Measurements from ENCODE around the gene UBE2D2. TPM values are rescaled to one million over a fixed set of nuclear protein-coding genes. Genes with fewer than 3 reads are reported as not detected.
A peak's percentile ranks its signal among the peaks of the same experiment; 100 is the strongest.

Gene UBE2D2
- total and polyA plus RNA-seq, 2 of the 13 experiments (the other 11 are each of a cell fraction or from before 2014, with no cell fraction given), result 79.1 to 109 TPM

DNA sequence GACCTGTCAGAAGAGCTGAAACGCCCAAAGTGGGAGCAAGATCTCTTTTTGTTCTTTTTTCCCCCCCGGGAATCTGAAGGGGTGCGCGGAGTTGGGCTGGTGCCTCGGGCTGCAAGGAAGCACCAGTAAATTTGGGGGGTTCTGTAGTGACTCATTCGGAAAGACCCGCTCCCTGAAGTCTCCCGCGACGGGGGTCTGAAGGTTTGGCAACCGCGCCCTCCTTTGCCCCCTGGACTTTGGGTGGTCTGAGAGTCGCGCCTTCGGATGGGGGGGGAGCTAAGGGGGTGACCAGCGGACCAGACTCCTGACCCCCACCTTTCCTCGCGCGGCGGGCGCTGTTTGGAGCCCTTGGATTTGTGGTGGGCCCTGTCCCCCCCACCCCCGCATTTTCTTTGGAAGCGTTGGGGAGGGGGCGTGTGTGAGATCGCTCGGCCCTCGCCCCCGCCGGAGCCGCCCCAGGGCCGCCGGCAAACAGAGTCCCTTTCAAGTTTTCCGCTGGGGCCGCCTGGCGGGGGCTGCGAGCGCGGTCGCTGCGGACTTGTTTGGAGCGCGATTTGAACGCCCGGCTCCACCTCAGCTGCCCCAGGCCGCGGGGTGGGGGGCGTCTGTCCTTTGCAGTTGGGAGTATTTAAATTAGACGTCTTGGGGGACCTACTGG is 89.0 kb downstream of the UBE2D2 start:
- peak overlapping the region; percentile 90 for H3K4me2 ChIP-seq (ENCODE audit: low read depth, low read length)
- intact Hi-C loops (cut with micrococcal nuclease; ENCODE audit: unreplicated experiment), result loop anchor here (5.0 kb wide), 1 partner anchor 97 kb away; no protein-coding TSS in a partner anchor
- WGBS (ENCODE audit: low lambda C conversion rate), result 2% methylated on average over 8 of the region's 48 CpGs
- peaks cover 0 to 1% of the 10 kb centered on the region in 2 experiments; a peak in 2 of 5 replicates for H3K36me3 ChIP-seq (replicated peaks in 1 of 2; ENCODE audit: control insufficient read depth in 1 of 2, insufficient read depth in 2 of 2, low read length in 2 of 2)
- in situ Hi-C loops (cut with HindIII; ENCODE audit: extremely low pct_ligation_motif_present, low pct_unique_long_range_greater_than_20kb), result no loop called here
- no TSS peak for BruUV-seq (replicated peaks)
- FAIRE-seq, result no peak
- H2AFZ ChIP-seq (ENCODE audit: low read length), result no peak overlapping the region
- H3K9me3 ChIP-seq (ENCODE audit: low read length), result no peaks in the 10 kb centered on the region
- DNase-seq (ENCODE audit: low spot score), result no peak
- H3K79me2 ChIP-seq (ENCODE audit: insufficient read depth, low read length), result peaks cover 61% of the 10 kb centered on the region
- no peaks in the 10 kb centered on the region; a peak in 1 of 5 replicates for H3K27me3 ChIP-seq (ENCODE audit: control insufficient read depth in 1 of 2, insufficient read depth in 2 of 2, low read length in 2 of 2)
- H4K20me1 ChIP-seq (ENCODE audit: insufficient read depth, low read length), result peaks cover 42% of the 10 kb centered on the region
- ChIA-PET CTCF (ENCODE audit: low intra/inter-chr PET ratio, low total read pairs) (interaction anchor here (2.6 kb wide), 1 partner anchor 14 kb away, joined by 10 read pairs; no protein-coding TSS in a partner anchor), POLR2A (interaction anchor here (0.9 to 4.1 kb wide), 5 partner anchors 10 to 83 kb away, joined by 3 to 34 read pairs (median 16); no protein-coding TSS in a partner anchor)
- peak overlapping the region; percentile 76 for H3K27ac ChIP-seq (ENCODE audit: extremely low read length, insufficient read depth, low read length)
- H3K4me1 ChIP-seq (ENCODE audit: insufficient read depth, low read length), result peaks cover 67% of the 10 kb centered on the region
- peak overlapping the region; percentile 74 to 95 (median 91) for H3K4me3 ChIP-seq (replicated peaks in 1 of 3; ENCODE audit: insufficient read depth in 1 of 3, low read depth in 2 of 3, low read length in 3 of 3)
- H3K9ac ChIP-seq (ENCODE audit: insufficient read depth, low read depth, low read length), result peak overlapping the region; percentile 79
- peak; percentile 8; the same call in 1 of the 3 replicates for ATAC-seq
- no peak for TF ChIP-seq ONECUT2 (CRISPR knock-in tag; IDR thresholded peaks at IDR 0.05)
- TF ChIP-seq MAZ (IDR thresholded peaks at IDR 0.05; ENCODE audit: borderline replicate concordance, low read depth, low read length), result peak; percentile 47; the same call in 1 of the 2 replicates
- TF ChIP-seq MAZ (CRISPR knock-in tag; IDR thresholded peaks at IDR 0.05; ENCODE audit: low read depth), result no peak; the same call in 1 of the 2 replicates
- TF ChIP-seq KLF16 (CRISPR knock-in tag; IDR thresholded peaks at IDR 0.05), result 0 out of 4 replicates have a peak, but pooled peaks of 1 of the 2 experiments have one; percentile 52
- TF ChIP-seq RNF2 (conservative IDR thresholded peaks at IDR 0.05; ENCODE audit: low read depth), result no peak
- no peak for TF ChIP-seq ZNF207 (IDR thresholded peaks at IDR 0.05; ENCODE audit: borderline replicate concordance)
- TF ChIP-seq ZNF501 (CRISPR knock-in tag; IDR thresholded peaks at IDR 0.05), result no peak
- TF ChIP-seq, protein P1, sequence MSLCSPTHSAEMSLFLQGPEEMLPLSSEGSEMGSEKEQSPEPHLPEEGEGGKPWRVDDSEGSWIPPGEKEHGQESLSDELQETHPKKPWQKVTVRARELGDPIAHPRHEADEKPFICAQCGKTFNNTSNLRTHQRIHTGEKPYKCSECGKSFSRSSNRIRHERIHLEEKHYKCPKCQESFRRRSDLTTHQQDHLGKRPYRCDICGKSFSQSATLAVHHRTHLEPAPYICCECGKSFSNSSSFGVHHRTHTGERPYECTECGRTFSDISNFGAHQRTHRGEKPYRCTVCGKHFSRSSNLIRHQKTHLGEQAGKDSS (CRISPR knock-in tag; IDR thresholded peaks at IDR 0.05; ENCODE audit: borderline replicate concordance, low read depth), result no peak
- no peak for TF ChIP-seq NBN (conservative IDR thresholded peaks at IDR 0.05)
- 0 out of 2 replicates have a peak, but pooled peaks have one; percentile 28 for TF ChIP-seq SAFB2 (CRISPR knock-in tag; IDR thresholded peaks at IDR 0.05; ENCODE audit: borderline replicate concordance, low read depth)
- TF ChIP-seq ZSCAN25 (CRISPR knock-in tag; IDR thresholded peaks at IDR 0.05), result no peak
- TF ChIP-seq ZNF224 (CRISPR knock-in tag; IDR thresholded peaks at IDR 0.05), result peak; percentile 51; the same call in 1 of the 2 replicates
- TF ChIP-seq ZNF225 (CRISPR knock-in tag; IDR thresholded peaks at IDR 0.05), result no peak
- no peak for TF ChIP-seq ZNF772 (CRISPR knock-in tag; IDR thresholded peaks at IDR 0.05)
- TF ChIP-seq, protein P2, sequence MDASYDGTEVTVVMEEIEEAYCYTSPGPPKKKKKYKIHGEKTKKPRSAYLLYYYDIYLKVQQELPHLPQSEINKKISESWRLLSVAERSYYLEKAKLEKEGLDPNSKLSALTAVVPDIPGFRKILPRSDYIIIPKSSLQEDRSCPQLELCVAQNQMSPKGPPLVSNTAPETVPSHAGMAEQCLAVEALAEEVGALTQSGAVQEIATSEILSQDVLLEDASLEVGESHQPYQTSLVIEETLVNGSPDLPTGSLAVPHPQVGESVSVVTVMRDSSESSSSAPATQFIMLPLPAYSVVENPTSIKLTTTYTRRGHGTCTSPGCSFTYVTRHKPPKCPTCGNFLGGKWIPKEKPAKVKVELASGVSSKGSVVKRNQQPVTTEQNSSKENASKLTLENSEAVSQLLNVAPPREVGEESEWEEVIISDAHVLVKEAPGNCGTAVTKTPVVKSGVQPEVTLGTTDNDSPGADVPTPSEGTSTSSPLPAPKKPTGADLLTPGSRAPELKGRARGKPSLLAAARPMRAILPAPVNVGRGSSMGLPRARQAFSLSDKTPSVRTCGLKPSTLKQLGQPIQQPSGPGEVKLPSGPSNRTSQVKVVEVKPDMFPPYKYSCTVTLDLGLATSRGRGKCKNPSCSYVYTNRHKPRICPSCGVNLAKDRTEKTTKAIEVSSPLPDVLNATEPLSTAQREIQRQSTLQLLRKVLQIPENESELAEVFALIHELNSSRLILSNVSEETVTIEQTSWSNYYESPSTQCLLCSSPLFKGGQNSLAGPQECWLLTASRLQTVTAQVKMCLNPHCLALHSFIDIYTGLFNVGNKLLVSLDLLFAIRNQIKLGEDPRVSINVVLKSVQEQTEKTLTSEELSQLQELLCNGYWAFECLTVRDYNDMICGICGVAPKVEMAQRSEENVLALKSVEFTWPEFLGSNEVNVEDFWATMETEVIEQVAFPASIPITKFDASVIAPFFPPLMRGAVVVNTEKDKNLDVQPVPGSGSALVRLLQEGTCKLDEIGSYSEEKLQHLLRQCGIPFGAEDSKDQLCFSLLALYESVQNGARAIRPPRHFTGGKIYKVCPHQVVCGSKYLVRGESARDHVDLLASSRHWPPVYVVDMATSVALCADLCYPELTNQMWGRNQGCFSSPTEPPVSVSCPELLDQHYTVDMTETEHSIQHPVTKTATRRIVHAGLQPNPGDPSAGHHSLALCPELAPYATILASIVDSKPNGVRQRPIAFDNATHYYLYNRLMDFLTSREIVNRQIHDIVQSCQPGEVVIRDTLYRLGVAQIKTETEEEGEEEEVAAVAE (CRISPR knock-in tag; IDR thresholded peaks at IDR 0.05; ENCODE audit: borderline replicate concordance), result no peak
- TF ChIP-seq HDAC1 (CRISPR knock-in tag; IDR thresholded peaks at IDR 0.05), result no peak; the same call in 1 of the 2 replicates
- TF ChIP-seq FOXK1 (CRISPR knock-in tag; IDR thresholded peaks at IDR 0.05; ENCODE audit: borderline replicate concordance, low read depth), result no peak
- no peak for TF ChIP-seq MATR3 (CRISPR knock-in tag; IDR thresholded peaks at IDR 0.05)
- TF ChIP-seq SALL1 (CRISPR knock-in tag; IDR thresholded peaks at IDR 0.05), result peak; percentile 60
- no peak for TF ChIP-seq BRCA1 (CRISPR knock-in tag; IDR thresholded peaks at IDR 0.05)
